Tongue (tissue), 2 donors: ENCODE results near the gene ZBTB45. TPM values are rescaled to one million over a fixed set of nuclear protein-coding genes. Genes with fewer than 3 reads are reported as not detected.
"Not testable (repeated sequence)": the region's sequence is repeated elsewhere in the genome, so short reads cannot be mapped to it uniquely, and the experiment has no call there.

Experiments used
- DNase-seq: peaks from one replicate; pipeline ENCODE4 v3.0.0-alpha.2; 2015
- total RNA-seq: library from RNA; depleted of rRNA; stranded (reverse); fragments of >200 nt; gene quantifications from one replicate; pipeline ENCODE4 v1.2.3, GENCODE V29; 2014

The ZBTB45 gene
- total RNA-seq, 1 donor from 2014 or later, result 3.7 TPM

DNA sequence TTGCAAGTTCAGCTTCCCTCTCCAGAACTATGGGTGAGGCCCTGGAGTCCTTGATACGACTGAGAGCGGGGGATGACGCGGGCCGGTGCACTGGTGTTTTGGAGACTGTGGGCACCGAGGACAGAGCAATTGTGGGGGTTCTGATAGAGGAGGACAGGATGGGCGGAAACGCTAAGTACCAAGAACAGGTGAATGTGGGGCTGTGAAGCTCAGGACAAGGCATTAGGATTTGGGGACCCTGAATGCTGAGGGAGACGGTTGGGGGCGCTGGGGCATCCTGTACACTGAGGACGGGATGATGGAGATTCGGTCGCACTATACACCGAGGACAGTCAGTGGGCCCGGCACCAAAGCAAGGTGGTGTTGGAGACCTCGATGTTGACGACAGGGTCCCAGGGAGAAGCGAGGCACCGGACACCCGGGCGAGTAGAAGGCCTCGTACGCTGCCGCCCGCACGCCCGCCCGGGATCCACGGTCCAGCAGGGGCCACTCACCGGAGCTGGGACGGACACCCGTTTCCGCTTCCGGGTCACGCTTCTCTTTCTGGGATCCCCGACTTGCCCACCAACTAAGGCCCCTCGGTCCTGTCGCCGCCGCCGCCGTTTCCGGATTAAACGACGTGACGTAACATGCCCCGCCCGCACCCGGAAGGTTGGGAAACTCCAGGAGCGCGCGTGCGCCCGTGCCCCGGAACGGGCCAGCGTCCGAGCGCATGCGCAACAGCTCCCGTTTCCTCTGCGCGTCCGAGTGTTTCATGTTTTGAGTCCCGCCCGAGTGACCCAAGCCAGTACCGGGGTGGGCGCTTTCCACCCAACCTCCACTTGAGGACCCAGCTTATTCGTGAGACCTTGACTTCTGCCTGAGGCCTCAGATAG lies 35.1 kb upstream of the ZBTB45 start, which contains the start of gene CHMP2A:
TSS of gene CHMP2A (minus strand) at position 612 of the 875 bp plus-strand sequence. CDS start 893 bp downstream, outside the sequence.
- peak; percentile 98 for DNase-seq

DNA sequence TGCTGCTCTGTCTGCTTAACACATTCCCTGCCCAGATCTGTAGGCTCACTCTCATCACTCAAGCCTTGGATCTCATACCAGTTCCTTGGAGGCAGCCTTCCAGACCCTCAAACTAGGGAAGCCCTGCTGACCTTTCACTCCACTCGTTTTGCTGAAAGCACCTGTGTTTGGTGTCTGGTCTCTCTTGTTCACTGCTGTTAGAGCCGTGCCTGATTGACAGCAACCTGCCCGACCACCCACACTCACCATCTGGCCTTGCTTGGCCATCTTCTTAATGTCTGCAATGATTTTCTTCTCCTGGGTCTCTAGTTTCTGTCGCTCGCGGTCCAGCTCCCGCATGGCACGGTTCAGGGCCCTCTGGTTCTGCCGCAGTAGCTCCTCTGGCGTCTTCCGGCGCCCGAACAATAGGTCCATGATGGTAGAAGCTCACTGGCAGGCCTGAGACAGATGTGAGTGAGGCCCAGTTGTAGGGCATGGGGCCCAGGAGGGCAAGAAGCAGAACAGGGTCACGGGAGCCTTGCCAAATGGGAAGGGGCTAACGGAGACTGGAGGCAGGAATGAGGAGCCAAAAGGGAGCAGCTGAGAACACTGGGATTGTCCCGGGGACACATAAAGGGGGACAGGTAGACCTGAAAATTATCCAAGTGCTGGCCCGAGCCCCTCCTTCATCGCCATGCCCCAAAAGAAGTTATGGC lies 34.3 kb upstream of the ZBTB45 start:
- no peak for DNase-seq

DNA sequence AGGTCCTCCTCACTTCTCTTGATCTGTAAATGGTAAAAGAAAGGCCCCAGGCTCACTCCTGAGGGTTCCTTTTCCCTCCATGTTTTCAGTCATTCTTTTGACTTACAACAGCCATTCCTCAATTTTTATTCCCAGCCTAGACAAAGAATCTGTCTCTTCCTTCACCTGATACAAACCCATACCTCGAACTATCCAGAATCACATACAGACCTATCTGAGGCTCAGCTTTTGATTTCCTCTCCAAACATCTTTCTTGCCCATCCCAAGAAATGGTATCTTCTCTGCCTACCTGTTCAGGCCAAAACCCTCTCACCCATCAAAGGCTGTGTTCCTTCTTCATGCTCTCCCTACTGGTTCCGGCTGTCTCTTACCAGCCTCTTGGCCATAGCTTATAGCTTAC lies 33.0 kb upstream of the ZBTB45 start:
- DNase-seq, result no peak

DNA sequence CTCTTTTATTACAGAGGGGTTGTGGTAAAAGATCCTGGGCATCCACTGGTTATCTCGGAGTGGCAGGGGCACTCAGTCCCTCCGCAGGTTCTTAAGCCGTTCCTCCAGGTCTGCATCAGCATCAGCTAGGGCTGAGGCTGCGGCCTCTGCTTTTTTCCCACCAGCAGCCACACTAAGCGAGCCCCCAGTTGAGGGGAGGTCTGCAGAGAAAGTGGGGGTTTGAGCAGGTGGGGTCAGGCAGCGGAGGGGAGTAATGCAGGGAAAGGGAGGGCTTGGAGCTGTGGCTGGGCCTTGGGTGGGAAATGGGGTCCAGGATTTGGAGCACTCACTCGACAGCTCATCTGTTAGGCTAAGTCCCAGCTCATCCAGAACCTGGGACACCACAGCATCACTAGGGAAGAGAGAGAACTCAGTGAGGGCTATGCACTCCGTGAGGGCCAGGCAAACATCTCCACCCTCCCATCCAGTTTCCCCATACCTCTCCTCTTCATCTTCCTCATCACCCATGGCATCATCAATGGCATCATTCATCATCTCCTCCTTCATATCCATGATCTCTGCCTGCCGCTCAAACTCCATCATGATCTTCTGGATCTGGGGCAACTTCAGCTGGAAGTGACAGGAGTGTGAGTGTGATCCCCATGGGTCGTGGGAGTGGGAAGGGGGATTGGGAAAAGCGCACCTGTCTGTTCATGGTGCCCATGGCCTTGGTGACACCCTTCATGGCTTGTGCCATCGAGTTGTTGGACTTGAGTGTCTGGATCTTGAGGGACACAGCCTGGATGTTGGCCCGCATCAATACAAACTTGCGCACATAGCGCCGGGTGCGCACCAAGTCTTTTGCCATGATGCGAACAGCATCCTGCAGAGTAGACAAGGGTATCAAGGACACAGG lies 32.2 kb upstream of the ZBTB45 start:
- DNase-seq, result no peak

DNA sequence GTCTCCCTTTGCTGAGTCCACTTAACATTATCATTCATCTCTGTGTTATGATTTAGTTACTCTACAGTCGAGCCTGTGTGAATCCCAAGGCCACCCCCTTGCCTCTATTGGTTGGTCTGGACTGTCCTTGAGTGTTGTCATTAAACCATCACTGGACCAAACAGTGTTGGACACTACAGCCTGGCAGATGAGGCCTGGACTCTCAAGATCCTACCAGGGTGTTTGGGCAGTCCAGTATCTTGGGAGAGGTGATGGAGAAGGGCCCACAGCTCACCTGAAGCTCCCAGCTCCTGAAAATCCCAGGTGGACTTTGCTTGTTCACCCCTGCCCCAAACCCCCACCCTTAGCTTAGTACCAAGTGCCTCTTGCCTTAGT lies 31.5 kb upstream of the ZBTB45 start:
- no peak for DNase-seq

DNA sequence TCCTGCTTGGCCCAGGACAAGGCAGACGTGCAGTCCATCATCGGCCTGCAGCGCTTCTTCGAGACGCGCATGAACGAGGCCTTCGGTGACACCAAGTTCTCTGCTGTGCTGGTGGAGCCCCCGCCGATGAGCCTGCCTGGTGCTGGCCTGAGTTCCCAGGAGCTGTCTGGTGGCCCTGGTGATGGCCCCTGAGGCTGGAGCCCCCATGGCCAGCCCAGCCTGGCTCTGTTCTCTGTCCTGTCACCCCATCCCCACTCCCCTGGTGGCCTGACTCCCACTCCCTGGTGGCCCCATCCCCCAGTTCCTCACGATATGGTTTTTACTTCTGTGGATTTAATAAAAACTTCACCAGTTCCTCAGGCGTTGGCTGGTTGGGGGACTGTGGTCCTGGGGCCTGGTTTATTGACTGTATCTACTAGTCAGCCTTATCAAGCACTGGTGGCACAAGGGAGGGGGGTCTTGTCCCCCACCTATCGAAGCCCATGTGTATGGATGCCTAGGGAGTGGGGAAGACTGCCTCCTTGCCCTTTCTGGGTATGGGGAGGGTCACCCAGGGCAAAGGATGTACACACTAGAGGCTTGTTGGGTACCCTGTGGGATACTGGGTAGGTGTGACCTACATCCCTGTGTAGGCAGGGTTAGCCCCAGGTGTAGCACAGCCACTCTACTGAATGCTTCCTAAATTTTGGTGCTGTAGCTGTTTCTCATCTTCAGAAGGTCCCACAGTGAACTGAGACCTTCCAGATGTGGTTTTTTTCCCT lies 30.9 kb upstream of the ZBTB45 start:
- DNase-seq, result no peak

DNA sequence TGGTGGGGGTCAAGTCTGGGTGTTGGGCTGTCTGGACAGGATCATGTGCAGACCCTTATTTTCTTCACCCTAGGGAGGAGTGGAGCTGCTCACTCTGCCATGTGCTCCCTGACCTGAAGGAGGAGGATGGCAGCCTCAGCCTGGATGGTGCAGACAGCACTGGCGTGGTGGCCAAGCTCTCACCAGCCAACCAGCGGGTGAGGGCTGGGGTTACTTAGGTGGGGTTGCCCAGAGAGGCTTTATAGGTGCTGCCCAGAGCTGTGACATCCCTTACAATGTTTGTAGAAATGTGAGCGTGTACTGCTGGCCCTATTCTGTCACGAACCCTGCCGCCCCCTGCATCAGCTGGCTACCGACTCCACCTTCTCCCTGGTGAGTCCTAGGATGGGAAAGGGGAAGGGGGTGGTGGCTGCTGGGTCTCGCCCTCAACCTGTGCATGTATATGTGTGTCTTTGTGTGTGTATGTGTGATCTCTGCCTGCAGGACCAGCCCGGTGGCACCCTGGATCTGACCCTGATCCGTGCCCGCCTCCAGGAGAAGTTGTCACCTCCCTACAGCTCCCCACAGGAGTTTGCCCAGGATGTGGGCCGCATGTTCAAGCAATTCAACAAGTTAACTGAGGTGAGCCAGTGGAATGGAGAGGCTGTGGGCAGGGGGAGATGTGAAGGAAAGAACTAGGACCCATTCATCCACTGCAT lies 30.2 kb upstream of the ZBTB45 start:
- DNase-seq, result no peak

DNA sequence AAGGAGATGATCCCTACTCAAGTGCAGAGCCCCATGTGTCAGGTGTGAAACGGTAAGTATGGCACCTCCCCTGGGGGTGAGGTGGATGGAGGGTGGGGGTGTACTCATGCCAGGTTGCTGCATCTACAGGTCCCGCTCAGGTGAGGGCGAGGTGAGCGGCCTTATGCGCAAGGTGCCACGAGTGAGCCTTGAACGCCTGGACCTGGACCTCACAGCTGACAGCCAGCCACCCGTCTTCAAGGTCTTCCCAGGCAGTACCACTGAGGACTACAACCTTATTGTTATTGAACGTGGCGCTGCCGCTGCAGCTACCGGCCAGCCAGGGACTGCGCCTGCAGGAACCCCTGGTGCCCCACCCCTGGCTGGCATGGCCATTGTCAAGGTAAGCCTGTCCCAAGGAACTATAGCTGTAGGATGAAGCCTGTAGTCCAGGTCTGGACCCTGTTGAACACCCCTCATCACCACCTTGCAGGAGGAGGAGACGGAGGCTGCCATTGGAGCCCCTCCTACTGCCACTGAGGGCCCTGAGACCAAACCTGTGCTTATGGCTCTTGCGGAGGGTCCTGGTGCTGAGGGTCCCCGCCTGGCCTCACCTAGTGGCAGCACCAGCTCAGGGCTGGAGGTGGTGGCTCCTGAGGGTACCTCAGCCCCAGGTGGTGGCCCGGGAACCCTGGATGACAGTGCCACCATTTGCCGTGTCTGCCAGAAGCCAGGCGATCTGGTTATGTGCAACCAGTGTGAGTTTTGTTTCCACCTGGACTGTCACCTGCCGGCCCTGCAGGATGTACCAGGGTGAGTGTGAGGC lies 29.5 kb upstream of the ZBTB45 start:
- DNase-seq, result no peak

DNA sequence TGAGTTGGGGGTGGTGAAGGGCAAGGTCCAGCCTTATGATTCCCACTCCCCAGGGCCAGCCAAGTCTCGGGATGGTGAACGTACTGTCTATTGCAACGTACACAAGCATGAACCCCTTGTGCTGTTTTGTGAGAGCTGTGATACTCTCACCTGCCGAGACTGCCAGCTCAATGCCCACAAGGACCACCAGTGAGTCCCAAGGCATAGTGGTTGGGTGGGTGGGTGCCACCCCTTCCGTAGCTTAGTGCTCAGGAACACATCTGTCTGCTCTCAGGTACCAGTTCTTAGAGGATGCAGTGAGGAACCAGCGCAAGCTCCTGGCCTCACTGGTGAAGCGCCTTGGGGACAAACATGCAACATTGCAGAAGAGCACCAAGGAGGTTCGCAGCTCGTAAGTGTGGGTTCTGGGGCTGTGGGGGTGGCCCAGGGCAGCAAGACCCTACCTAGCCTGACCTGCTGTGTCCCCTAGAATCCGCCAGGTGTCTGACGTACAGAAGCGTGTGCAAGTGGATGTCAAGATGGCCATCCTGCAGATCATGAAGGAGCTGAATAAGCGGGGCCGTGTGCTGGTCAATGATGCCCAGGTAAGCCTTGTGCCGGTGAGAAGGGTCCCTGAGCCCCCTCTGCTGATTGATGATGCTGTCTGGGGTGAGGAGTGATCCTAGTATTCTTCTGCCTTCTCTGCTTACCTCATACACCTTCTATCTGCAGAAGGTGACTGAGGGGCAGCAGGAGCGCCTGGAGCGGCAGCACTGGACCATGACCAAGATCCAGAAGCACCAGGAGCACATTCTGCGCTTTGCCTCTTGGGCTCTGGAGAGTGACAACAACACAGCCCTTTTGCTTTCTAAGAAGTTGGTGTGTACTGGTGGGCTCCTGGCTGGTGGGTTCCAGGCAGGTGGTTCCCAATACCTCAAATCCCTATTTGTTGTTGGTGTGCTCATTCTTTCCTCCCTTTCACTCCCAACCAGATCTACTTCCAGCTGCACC lies 28.0 kb upstream of the ZBTB45 start:
- DNase-seq, result no peak

DNA sequence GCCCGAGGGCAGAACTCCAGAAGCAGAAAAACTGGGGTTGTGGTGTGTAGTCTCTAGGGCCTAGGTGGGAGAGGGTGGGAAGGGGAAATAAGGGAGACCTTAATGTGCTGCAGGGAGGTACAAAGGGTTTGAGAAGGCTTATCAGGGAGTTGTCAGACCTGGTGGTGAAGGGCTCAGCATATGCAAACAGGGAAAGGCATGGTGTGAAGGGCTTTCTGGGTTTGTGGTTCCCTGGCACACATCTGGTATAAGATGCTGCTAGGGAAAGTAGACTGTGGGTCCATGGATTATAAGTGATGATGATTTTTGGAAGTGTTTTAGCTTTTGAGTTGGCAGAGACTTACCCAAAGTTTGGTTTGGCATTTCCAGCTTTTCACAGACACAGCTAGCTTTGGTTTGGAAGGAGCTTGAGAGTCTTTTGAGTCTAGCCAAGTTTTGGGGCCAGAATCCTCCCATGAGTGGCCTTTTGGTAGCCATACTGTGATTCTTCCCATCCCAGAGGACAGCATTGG lies 26.5 kb upstream of the ZBTB45 start:
- DNase-seq, result no peak

DNA sequence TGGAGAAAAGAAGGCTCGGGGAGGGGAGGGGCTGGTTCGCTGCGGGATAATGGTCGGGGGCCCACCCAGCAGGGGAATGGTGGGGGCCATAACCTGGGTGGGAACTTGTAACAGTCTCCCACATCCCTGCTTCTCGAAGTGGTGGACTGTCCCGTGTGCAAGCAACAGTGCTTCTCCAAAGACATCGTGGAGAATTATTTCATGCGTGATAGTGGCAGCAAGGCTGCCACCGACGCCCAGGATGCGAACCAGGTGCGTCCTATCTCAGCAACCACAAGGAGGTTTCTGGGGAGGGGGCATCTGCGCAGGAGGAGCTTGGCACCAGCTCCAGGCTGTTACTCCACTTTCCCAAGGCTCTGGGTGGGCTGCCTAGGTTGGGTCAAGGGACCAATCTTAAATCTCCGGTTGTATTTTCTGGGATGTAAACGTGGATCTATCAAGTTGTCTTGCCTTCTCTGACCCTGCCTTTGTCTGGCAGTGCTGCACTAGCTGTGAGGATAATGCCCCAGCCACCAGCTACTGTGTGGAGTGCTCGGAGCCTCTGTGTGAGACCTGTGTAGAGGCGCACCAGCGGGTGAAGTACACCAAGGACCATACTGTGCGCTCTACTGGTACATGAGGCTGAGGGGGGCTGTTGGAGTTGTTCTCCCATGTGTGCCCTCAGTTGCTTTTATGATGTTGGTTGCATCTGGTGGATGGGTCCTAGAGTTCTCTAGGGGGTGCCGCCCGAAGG lies 25.8 kb upstream of the ZBTB45 start:
- no peak for DNase-seq

DNA sequence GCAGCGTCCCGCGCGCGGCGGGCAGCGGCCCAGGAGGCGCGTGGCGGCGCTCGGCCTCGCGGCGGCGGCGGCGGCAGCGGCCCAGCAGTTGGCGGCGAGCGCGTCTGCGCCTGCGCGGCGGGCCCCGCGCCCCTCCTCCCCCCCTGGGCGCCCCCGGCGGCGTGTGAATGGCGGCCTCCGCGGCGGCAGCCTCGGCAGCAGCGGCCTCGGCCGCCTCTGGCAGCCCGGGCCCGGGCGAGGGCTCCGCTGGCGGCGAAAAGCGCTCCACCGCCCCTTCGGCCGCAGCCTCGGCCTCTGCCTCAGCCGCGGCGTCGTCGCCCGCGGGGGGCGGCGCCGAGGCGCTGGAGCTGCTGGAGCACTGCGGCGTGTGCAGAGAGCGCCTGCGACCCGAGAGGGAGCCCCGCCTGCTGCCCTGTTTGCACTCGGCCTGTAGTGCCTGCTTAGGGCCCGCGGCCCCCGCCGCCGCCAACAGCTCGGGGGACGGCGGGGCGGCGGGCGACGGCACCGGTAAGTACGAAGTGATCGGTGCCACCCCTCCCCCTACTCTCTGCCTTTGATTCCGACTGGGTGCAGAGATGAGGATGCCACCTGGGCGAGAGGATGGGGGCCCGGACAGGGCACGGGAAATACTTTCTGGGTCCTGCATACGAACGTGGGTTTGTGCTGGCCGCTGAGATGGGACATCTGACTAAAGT lies 25.1 kb upstream of the ZBTB45 start:
- DNase-seq, result peak; percentile 87

DNA sequence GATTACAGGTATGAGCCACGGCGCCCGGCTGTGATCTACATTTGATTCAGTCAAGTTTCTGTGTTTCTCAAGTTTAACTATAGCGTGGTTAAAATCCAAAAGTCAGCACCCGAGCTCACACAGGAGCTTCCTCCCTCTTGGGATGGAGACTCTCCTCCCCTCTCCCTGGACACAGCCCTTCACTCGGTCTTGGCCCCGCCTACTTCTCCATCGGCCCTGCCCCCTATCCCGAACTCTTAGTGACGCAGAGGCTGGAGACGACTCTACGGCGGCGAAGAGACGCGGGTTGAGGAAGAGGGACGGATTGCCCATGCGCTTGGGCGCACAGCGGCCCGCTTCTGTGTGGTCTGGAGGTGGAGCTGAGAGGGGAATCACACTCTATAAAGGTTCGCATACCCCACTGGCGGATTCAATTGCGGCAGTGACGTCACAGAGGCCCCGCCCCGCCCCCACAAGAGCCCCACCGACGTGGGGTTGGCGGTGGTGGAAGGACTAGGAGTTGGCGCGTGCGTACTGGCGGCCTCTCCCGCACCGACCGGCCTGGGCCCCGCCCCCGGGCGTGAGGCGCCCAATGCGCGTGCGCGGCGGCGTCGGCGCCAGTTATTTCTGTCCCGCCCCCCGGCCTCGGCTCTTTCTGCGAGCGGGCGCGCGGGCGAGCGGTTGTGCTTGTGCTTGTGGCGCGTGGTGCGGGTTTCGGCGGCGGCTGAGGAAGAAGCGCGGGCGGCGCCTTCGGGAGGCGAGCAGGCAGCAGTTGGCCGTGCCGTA lies 24.4 kb upstream of the ZBTB45 start, which contains the start of gene TRIM28:
TSS of gene TRIM28 (plus strand) at position 239 of the 765 bp plus-strand sequence. CDS start 694 bp downstream, outside the sequence.
- DNase-seq, result peak; percentile 100

DNA sequence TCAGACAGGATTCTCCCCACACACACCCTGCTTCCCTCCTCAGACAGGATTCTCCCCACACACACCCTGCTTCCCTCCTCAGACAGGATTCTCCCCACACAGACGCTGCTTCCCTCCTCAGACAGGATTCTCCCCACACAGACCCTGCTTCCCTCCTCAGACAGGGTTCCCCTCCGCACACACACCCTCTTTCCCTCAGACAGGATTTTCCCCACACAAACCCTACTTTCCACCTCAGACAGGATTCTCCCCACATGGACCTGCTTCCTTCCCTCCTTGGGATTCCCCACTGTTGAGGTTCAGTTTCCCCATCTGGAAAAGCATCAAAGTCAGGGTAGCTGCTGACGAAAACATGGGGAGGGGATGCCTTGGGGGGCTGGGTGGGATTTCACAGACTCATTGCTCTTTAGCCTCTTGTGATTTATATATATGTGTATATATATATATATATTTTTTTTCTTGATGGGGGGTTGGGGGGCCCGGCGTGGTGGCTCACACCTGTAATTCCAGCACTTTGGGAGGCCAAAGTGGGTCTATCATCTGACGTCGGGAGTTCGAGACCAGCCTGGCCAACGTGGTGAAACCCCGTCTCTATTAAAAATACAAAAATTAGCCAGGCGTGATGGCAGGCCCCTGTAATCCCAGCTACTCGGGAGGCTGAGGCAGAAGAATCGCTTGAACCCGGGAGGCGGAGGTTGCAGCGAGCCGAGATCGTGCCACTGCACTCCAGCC lies 23.2 kb upstream of the ZBTB45 start:
- DNase-seq, result not testable (repeated sequence)

DNA sequence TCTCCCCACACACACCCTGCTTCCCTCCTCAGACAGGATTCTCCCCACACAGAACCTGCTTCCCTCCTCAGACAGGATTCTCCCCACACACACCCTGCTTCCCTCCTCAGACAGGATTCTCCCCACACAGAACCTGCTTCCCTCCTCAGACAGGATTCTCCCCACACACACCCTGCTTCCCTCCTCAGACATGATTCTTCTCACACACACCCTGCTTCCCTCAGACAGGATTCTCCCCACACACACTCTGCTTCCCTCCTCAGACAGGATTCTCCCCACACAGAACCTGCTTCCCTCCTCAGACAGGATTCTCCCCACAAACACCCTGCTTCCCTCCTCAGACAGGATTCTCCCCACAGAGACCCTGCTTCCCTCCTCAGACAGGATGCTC lies 19.6 kb upstream of the ZBTB45 start:
- DNase-seq, result not testable (repeated sequence)
